AML-193 (cell line): Measurements from ENCODE around the gene SLC25A19.

Experiments used
- DNase-seq, 2 experiments: peaks; one replicate each; lab custom pipeline; 2025; lab: John Stamatoyannopoulos, UW

The SLC25A19 gene

GRCh38 chr17:75289115-75289831 is at the start of gene SLC25A19:
Gene SLC25A19, minus strand, starts transcription at chr17:75289433. Its CDS starts 2,669 bp downstream, at chr17:75286764.
- DNase-seq: peak; percentile 100

GRCh38 chr17:75338335-75338734 is 49.1 kb upstream of the SLC25A19 start:
- peak; percentile 77 to 81 for DNase-seq

- no peak for DNase-seq
Observed at GRCh38 chr17:75335315-75335714, 46.1 kb upstream of the SLC25A19 start.

GRCh38 chr17:75334723-75335122 is 45.5 kb upstream of the SLC25A19 start:
- DNase-seq: no peak

GRCh38 chr17:75331671-75332070 is 42.4 kb upstream of the SLC25A19 start:
- no peak for DNase-seq

- DNase-seq: no peak
Observed at GRCh38 chr17:75327757-75328156, 38.5 kb upstream of the SLC25A19 start.

- DNase-seq: peak; percentile 89 to 91
Observed at GRCh38 chr17:75326226-75326848, 37.1 kb upstream of the SLC25A19 start.

GRCh38 chr17:75325827-75326225 is 36.6 kb upstream of the SLC25A19 start:
- DNase-seq: peak; percentile 56 to 61

- no peak for DNase-seq
Observed at GRCh38 chr17:75325348-75325747, 36.1 kb upstream of the SLC25A19 start.

GRCh38 chr17:75321506-75321905 is 32.3 kb upstream of the SLC25A19 start:
- DNase-seq: no peak

- DNase-seq: no peak
Observed at GRCh38 chr17:75319904-75320691, 30.9 kb upstream of the SLC25A19 start.

- no peak for DNase-seq
Observed at GRCh38 chr17:75318615-75319222, 29.5 kb upstream of the SLC25A19 start.

- DNase-seq: no peak
Observed at GRCh38 chr17:75318211-75318610, 29.0 kb upstream of the SLC25A19 start.

- no peak for DNase-seq
Observed at GRCh38 chr17:75317671-75318070, 28.4 kb upstream of the SLC25A19 start.

GRCh38 chr17:75316253-75316652 is 27.0 kb upstream of the SLC25A19 start:
- DNase-seq: no peak

GRCh38 chr17:75315541-75316243 is 26.5 kb upstream of the SLC25A19 start:
- DNase-seq: no peak

- peak; percentile 94 for DNase-seq
Observed at GRCh38 chr17:75313941-75314551, 24.8 kb upstream of the SLC25A19 start.

GRCh38 chr17:75308732-75309629 is 19.7 kb upstream of the SLC25A19 start:
- no peak for DNase-seq

GRCh38 chr17:75307957-75308731 is 18.9 kb upstream of the SLC25A19 start:
- no peak for DNase-seq
